ENCODE data around the gene MPO. TPM values are rescaled to one million over a fixed set of nuclear protein-coding genes. Genes with fewer than 3 reads are reported as not detected.

MPO gene
- polyA plus RNA-seq, 1 donor: 0.79 TPM

GRCh38 chr17:58227733-58228132 lies 53.0 kb downstream of the MPO start:
- DNase-seq: no peak
- Histone ChIP-seq H3K27me3 (ENCODE audit: control insufficient read depth, insufficient read depth, low read length) (peaks cover 3% of the 10 kb centered on the region), H3K9me3 (ENCODE audit: control insufficient read depth, low read depth, low read length) (no peaks in the 10 kb centered on the region), H3K4me3 (ENCODE audit: low read length) (no peak overlapping the region), H3K4me1 (ENCODE audit: control insufficient read depth, insufficient read depth, low read length) (no peaks in the 10 kb centered on the region), H3K36me3 (ENCODE audit: control insufficient read depth, insufficient read depth, low read length) (no peaks in the 10 kb centered on the region), H3K27ac (ENCODE audit: low read length) (no peak overlapping the region)
- WGBS (ENCODE audit: insufficient coverage, low lambda C conversion rate): no CpG with 5 or more reads among the region's 3 CpGs

GRCh38 chr17:58224315-58224714 lies 56.4 kb downstream of the MPO start:
- no peaks in the 10 kb centered on the region for H3K36me3 ChIP-seq (ENCODE audit: control insufficient read depth, insufficient read depth, low read length)
- no peak overlapping the region for H3K27ac ChIP-seq (ENCODE audit: low read length)
- 50% methylated on average over 1 of the region's 1 CpG for WGBS (ENCODE audit: insufficient coverage, low lambda C conversion rate)
- DNase-seq: no peak
- H3K27me3 ChIP-seq (ENCODE audit: control insufficient read depth, insufficient read depth, low read length): peaks cover 3% of the 10 kb centered on the region
- H3K4me1 ChIP-seq (ENCODE audit: control insufficient read depth, insufficient read depth, low read length): peaks cover 6% of the 10 kb centered on the region
- H3K9me3 ChIP-seq (ENCODE audit: control insufficient read depth, low read depth, low read length): no peaks in the 10 kb centered on the region
- no peak overlapping the region for H3K4me3 ChIP-seq (ENCODE audit: low read length)

Other genes starting within 250 kb of the MPO start
- 48.8 TPM for gene DYNLL2, start 197.5 kb downstream of the MPO start, polyA plus RNA-seq
- 0.01 TPM for gene OR4D1, start 132.6 kb downstream of the MPO start, polyA plus RNA-seq
- gene OR4D2, start 114.0 kb downstream of the MPO start, polyA plus RNA-seq: not detected
- gene EPX, start 88.2 kb downstream of the MPO start, polyA plus RNA-seq: 0.24 TPM
- gene MKS1, start 61.7 kb downstream of the MPO start, polyA plus RNA-seq: 27.1 TPM
- gene LPO, start 42.4 kb downstream of the MPO start, polyA plus RNA-seq: 0.37 TPM
- gene TSPOAP1, start 47.9 kb upstream of the MPO start, polyA plus RNA-seq: 17.2 TPM
- gene SUPT4H1, start 71.3 kb upstream of the MPO start, polyA plus RNA-seq: 94.6 TPM
- 29.9 TPM for gene RNF43, start 136.6 kb upstream of the MPO start, polyA plus RNA-seq
- 0.07 TPM for gene HSF5, start 207.5 kb upstream of the MPO start, polyA plus RNA-seq
- gene MTMR4, start 233.7 kb upstream of the MPO start, polyA plus RNA-seq: 70.3 TPM

Data from large intestine (tissue), 3 donors.